IgD-negative memory B cell (primary cell): Measurements from ENCODE around the gene KCNJ3. TPM values are rescaled to one million over a fixed set of nuclear protein-coding genes. Genes with fewer than 3 reads are reported as not detected.

Experiments used
- H3K27ac Mint-ChIP-seq, 3 donors: one replicate each; pipeline ENCODE4 v1.8.0; 2020 to 2022; ENCODE audit warnings: mild to moderate bottlenecking in 3 of 3, mixed read lengths in 3 of 3, moderate library complexity in 1 of 3
- H3K27me3 Mint-ChIP-seq: one replicate; pipeline ENCODE4 v1.8.0; 2021; ENCODE audit warnings: mixed read lengths
- H3K36me3 Mint-ChIP-seq: one replicate; pipeline ENCODE4 v1.8.0; 2020; ENCODE audit warnings: mild to moderate bottlenecking, mixed read lengths
- H3K4me1 Mint-ChIP-seq, 3 donors: one replicate each; pipeline ENCODE4 v1.8.0; 2020 to 2022; ENCODE audit warnings: mixed read lengths in 3 of 3, mild to moderate bottlenecking in 1 of 3
- H3K4me3 Mint-ChIP-seq, 4 donors: one replicate each; pipeline ENCODE4 v1.8.0; 2020 to 2022; ENCODE audit warnings: mild to moderate bottlenecking in 4 of 4, mixed read lengths in 4 of 4, moderate library complexity in 3 of 4
- H3K9me3 Mint-ChIP-seq, 3 donors: one replicate each; pipeline ENCODE4 v1.8.0; 2020 to 2021; ENCODE audit warnings: mixed read lengths in 3 of 3, mild to moderate bottlenecking in 1 of 3
- polyA plus RNA-seq: library from polyadenylated mRNA; unstranded; fragments of 300-500 nt; fragmentation: Illumina TruSeq; gene quantifications from one replicate; pipeline ENCODE4 v1.2.3, GENCODE V29; 2021

Gene KCNJ3
- polyA plus RNA-seq, 1 donor from 2014 or later = not detected

GRCh38 chr2:154740361-154740760 lies 41.9 kb downstream of the KCNJ3 start:
- no peak overlapping the region for H3K27ac Mint-ChIP-seq
- peaks cover 0 to 10% (median 6%) of the 10 kb centered on the region in 3 donors for H3K9me3 Mint-ChIP-seq
- peaks cover 2% of the 10 kb centered on the region for H3K36me3 Mint-ChIP-seq
- H3K4me3 Mint-ChIP-seq = peak overlapping the region in 1 of 4 donors; percentile 41
- H3K4me1 Mint-ChIP-seq = peaks cover 0 to 2% (median 2%) of the 10 kb centered on the region in 3 donors
- H3K27me3 Mint-ChIP-seq = no peaks in the 10 kb centered on the region

GRCh38 chr2:154758871-154759270 lies 60.4 kb downstream of the KCNJ3 start:
- H3K27ac Mint-ChIP-seq = no peak overlapping the region

GRCh38 chr2:154762638-154763037 lies 64.1 kb downstream of the KCNJ3 start:
- peaks cover 0 to 5% (median 0%) of the 10 kb centered on the region in 3 donors for H3K9me3 Mint-ChIP-seq
- H3K4me3 Mint-ChIP-seq = no peak overlapping the region
- no peak overlapping the region for H3K27ac Mint-ChIP-seq
- no peaks in the 10 kb centered on the region for H3K36me3 Mint-ChIP-seq
- no peaks in the 10 kb centered on the region for H3K27me3 Mint-ChIP-seq
- H3K4me1 Mint-ChIP-seq = no peaks in the 10 kb centered on the region

More at GRCh38 chr2:154758871-154759270, 60.4 kb downstream of the KCNJ3 start:
- no peak overlapping the region for H3K4me3 Mint-ChIP-seq
- no peaks in the 10 kb centered on the region for H3K27me3 Mint-ChIP-seq
- no peaks in the 10 kb centered on the region for H3K4me1 Mint-ChIP-seq
- H3K36me3 Mint-ChIP-seq = no peaks in the 10 kb centered on the region
- peaks cover 0 to 5% (median 0%) of the 10 kb centered on the region in 3 donors for H3K9me3 Mint-ChIP-seq

- H3K27ac Mint-ChIP-seq = no peak overlapping the region
- no peaks in the 10 kb centered on the region for H3K27me3 Mint-ChIP-seq
- H3K36me3 Mint-ChIP-seq = no peaks in the 10 kb centered on the region
- no peaks in the 10 kb centered on the region for H3K4me1 Mint-ChIP-seq
- H3K9me3 Mint-ChIP-seq = peaks cover 0 to 4% (median 1%) of the 10 kb centered on the region in 3 donors
- no peak overlapping the region for H3K4me3 Mint-ChIP-seq
These were observed 73.3 kb downstream of the KCNJ3 start for GRCh38 chr2:154771664-154772284.

GRCh38 chr2:154776825-154777224 lies 78.3 kb downstream of the KCNJ3 start:
- Mint-ChIP-seq H3K9me3 (peaks cover 1 to 7% (median 4%) of the 10 kb centered on the region in 3 donors), H3K4me3 (no peak overlapping the region)

GRCh38 chr2:154794406-154794805 lies 95.9 kb downstream of the KCNJ3 start:
- H3K4me3 Mint-ChIP-seq = no peak overlapping the region
- peaks cover 2 to 10% (median 3%) of the 10 kb centered on the region in 3 donors for H3K9me3 Mint-ChIP-seq
- no peaks in the 10 kb centered on the region for H3K36me3 Mint-ChIP-seq
- H3K27ac Mint-ChIP-seq = no peak overlapping the region
- no peaks in the 10 kb centered on the region for H3K27me3 Mint-ChIP-seq
- no peaks in the 10 kb centered on the region for H3K4me1 Mint-ChIP-seq

More at GRCh38 chr2:154776825-154777224, 78.3 kb downstream of the KCNJ3 start:
- Mint-ChIP-seq H3K27me3 (no peaks in the 10 kb centered on the region), H3K36me3 (no peaks in the 10 kb centered on the region), H3K27ac (no peak overlapping the region), H3K4me1 (no peaks in the 10 kb centered on the region)

- peaks cover 2 to 4% (median 3%) of the 10 kb centered on the region in 3 donors for H3K9me3 Mint-ChIP-seq
These were observed 97.2 kb downstream of the KCNJ3 start for GRCh38 chr2:154795651-154796050.

GRCh38 chr2:154804451-154804850 lies 106.0 kb downstream of the KCNJ3 start:
- H3K9me3 Mint-ChIP-seq = peaks cover 1 to 8% (median 2%) of the 10 kb centered on the region in 3 donors
- no peak overlapping the region for H3K27ac Mint-ChIP-seq
- H3K27me3 Mint-ChIP-seq = no peaks in the 10 kb centered on the region
- no peaks in the 10 kb centered on the region for H3K4me1 Mint-ChIP-seq
- no peak overlapping the region for H3K4me3 Mint-ChIP-seq
- H3K36me3 Mint-ChIP-seq = no peaks in the 10 kb centered on the region

More at GRCh38 chr2:154795651-154796050, 97.2 kb downstream of the KCNJ3 start:
- Mint-ChIP-seq H3K27ac (no peak overlapping the region), H3K27me3 (no peaks in the 10 kb centered on the region), H3K36me3 (no peaks in the 10 kb centered on the region), H3K4me3 (no peak overlapping the region), H3K4me1 (no peaks in the 10 kb centered on the region)

GRCh38 chr2:154813636-154814035 lies 115.1 kb downstream of the KCNJ3 start:
- H3K4me1 Mint-ChIP-seq = no peaks in the 10 kb centered on the region
- no peak overlapping the region for H3K27ac Mint-ChIP-seq
- peaks cover 0 to 3% (median 3%) of the 10 kb centered on the region in 3 donors for H3K9me3 Mint-ChIP-seq
- H3K27me3 Mint-ChIP-seq = no peaks in the 10 kb centered on the region
- H3K4me3 Mint-ChIP-seq = no peak overlapping the region
- H3K36me3 Mint-ChIP-seq = no peaks in the 10 kb centered on the region

GRCh38 chr2:154814856-154815255 lies 116.4 kb downstream of the KCNJ3 start:
- H3K4me1 Mint-ChIP-seq = no peaks in the 10 kb centered on the region
- H3K36me3 Mint-ChIP-seq = no peaks in the 10 kb centered on the region
- peaks cover 0 to 3% (median 2%) of the 10 kb centered on the region in 3 donors for H3K9me3 Mint-ChIP-seq
- no peak overlapping the region for H3K4me3 Mint-ChIP-seq
- H3K27me3 Mint-ChIP-seq = no peaks in the 10 kb centered on the region
- H3K27ac Mint-ChIP-seq = no peak overlapping the region

- Mint-ChIP-seq H3K27ac (no peak overlapping the region), H3K4me1 (no peaks in the 10 kb centered on the region), H3K4me3 (no peak overlapping the region), H3K27me3 (no peaks in the 10 kb centered on the region), H3K9me3 (peaks cover 0 to 4% (median 2%) of the 10 kb centered on the region in 3 donors), H3K36me3 (no peaks in the 10 kb centered on the region)
These were observed 126.9 kb downstream of the KCNJ3 start for GRCh38 chr2:154825358-154825757.

- Mint-ChIP-seq H3K9me3 (peaks cover 0 to 2% (median 0%) of the 10 kb centered on the region in 3 donors), H3K27ac (no peak overlapping the region), H3K27me3 (no peaks in the 10 kb centered on the region), H3K4me1 (no peaks in the 10 kb centered on the region), H3K36me3 (no peaks in the 10 kb centered on the region), H3K4me3 (no peak overlapping the region)
These were observed 128.3 kb downstream of the KCNJ3 start for GRCh38 chr2:154826827-154827226.

GRCh38 chr2:154827286-154827685 lies 128.8 kb downstream of the KCNJ3 start:
- H3K27me3 Mint-ChIP-seq = no peaks in the 10 kb centered on the region
- H3K36me3 Mint-ChIP-seq = no peaks in the 10 kb centered on the region
- H3K9me3 Mint-ChIP-seq = peaks cover 0 to 2% (median 0%) of the 10 kb centered on the region in 3 donors
- no peak overlapping the region for H3K4me3 Mint-ChIP-seq
- no peaks in the 10 kb centered on the region for H3K4me1 Mint-ChIP-seq
- H3K27ac Mint-ChIP-seq = no peak overlapping the region

GRCh38 chr2:154832711-154833110 lies 134.2 kb downstream of the KCNJ3 start:
- no peak overlapping the region for H3K27ac Mint-ChIP-seq
- H3K9me3 Mint-ChIP-seq = peaks cover 0 to 3% (median 0%) of the 10 kb centered on the region in 3 donors
- no peaks in the 10 kb centered on the region for H3K36me3 Mint-ChIP-seq
- H3K27me3 Mint-ChIP-seq = no peaks in the 10 kb centered on the region
- H3K4me3 Mint-ChIP-seq = no peak overlapping the region
- no peaks in the 10 kb centered on the region for H3K4me1 Mint-ChIP-seq

- H3K4me3 Mint-ChIP-seq = no peak overlapping the region
- H3K27ac Mint-ChIP-seq = no peak overlapping the region
- no peaks in the 10 kb centered on the region for H3K4me1 Mint-ChIP-seq
- H3K36me3 Mint-ChIP-seq = no peaks in the 10 kb centered on the region
- peaks cover 1 to 11% (median 3%) of the 10 kb centered on the region in 3 donors for H3K9me3 Mint-ChIP-seq
- no peaks in the 10 kb centered on the region for H3K27me3 Mint-ChIP-seq
These were observed 138.1 kb downstream of the KCNJ3 start for GRCh38 chr2:154836632-154837031.

GRCh38 chr2:154837035-154837434 lies 138.5 kb downstream of the KCNJ3 start:
- peaks cover 1 to 11% (median 3%) of the 10 kb centered on the region in 3 donors for H3K9me3 Mint-ChIP-seq
- no peak overlapping the region for H3K4me3 Mint-ChIP-seq
- H3K27ac Mint-ChIP-seq = no peak overlapping the region
- no peaks in the 10 kb centered on the region for H3K27me3 Mint-ChIP-seq
- H3K36me3 Mint-ChIP-seq = no peaks in the 10 kb centered on the region
- no peaks in the 10 kb centered on the region for H3K4me1 Mint-ChIP-seq
